Measurements from ENCODE around the gene ZNF541.

ZNF541 gene

GRCh38 chr19:47581605-47582319 is 8.8 kb upstream of the ZNF541 start:
- H3K27me3 ChIP-seq (ENCODE audit: control insufficient read depth in 1 of 2, insufficient read depth in 2 of 2, low read length in 2 of 2), result no peaks in the 10 kb centered on the region
- H3K27ac ChIP-seq (ENCODE audit: low read depth, low read length), result no peak overlapping the region

DNA sequence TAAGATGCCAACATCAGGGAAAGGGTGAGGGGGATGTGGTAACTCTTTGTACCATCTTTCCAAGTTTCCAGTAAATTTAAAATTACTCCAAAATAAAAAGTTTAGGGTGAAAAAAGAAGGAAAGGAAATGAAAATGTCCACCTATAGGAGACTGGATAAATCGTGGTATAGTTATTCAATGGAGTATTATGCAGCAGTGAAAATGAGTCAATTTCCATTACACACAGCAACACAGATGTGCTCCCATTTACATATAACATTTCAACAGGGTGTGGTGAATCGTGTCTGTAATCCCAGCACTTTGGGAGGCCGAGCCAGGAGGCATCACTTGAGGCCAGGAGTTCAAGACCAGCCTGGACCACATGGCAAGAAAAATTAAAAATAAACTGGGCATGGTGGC is 7.4 kb upstream of the ZNF541 start:
- H3K27me3 ChIP-seq (ENCODE audit: control insufficient read depth in 1 of 2, insufficient read depth in 2 of 2, low read length in 2 of 2), result no peaks in the 10 kb centered on the region
- H3K4me1 ChIP-seq (ENCODE audit: control insufficient read depth in 1 of 2, insufficient read depth in 2 of 2, low read length in 2 of 2), result peaks cover 0 to 11% of the 10 kb centered on the region in 2 donors

More at GRCh38 chr19:47581605-47582319, 8.8 kb upstream of the ZNF541 start:
- Histone ChIP-seq H3K36me3 (ENCODE audit: control insufficient read depth in 1 of 2, insufficient read depth in 2 of 2, low read length in 2 of 2) (no peaks in the 10 kb centered on the region), H3K4me3 (ENCODE audit: low read depth in 1 of 2, low read length in 2 of 2) (no peak overlapping the region), H3K9ac (ENCODE audit: low read depth in 1 of 2, low read length in 2 of 2) (no peak overlapping the region), H3K4me1 (ENCODE audit: control insufficient read depth in 1 of 2, insufficient read depth in 2 of 2, low read length in 2 of 2) (peaks cover 0 to 11% of the 10 kb centered on the region in 2 donors), H3K9me3 (ENCODE audit: control insufficient read depth in 1 of 2, low read length in 2 of 2) (peaks cover 8 to 9% of the 10 kb centered on the region in 2 donors)

DNA sequence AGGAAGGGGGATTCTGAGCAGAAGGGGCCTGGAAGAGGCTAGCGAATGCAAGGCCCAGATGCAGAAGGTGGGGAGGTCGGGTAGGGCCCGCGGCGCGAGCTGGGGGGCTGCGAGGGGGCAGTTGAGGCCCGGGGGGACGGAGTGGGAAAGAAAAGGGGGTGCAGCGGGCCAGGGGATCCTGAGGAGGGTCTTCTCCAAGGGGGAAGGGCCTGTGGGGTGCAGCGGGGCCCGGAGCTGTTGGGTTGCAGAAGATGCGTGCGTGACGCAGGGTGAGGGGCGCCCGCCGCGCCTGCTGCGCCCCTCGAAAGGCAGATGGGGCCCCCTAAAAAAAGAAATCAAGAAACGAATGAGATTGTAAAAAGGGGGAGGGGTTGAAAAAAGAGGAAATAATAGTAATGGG is 313 bp downstream of the ZNF541 start:
- H3K27me3 ChIP-seq (ENCODE audit: control insufficient read depth in 1 of 2, insufficient read depth in 2 of 2, low read length in 2 of 2), result no peaks in the 10 kb centered on the region
- H3K9me3 ChIP-seq (ENCODE audit: control insufficient read depth in 1 of 2, low read length in 2 of 2), result no peaks in the 10 kb centered on the region
- no peak overlapping the region for H3K27ac ChIP-seq (ENCODE audit: low read depth, low read length)
- H3K9ac ChIP-seq (ENCODE audit: low read depth in 1 of 2, low read length in 2 of 2), result no peak overlapping the region
- no peaks in the 10 kb centered on the region for H3K4me1 ChIP-seq (ENCODE audit: control insufficient read depth in 1 of 2, insufficient read depth in 2 of 2, low read length in 2 of 2)
- H3K36me3 ChIP-seq (ENCODE audit: control insufficient read depth in 1 of 2, insufficient read depth in 2 of 2, low read length in 2 of 2), result no peaks in the 10 kb centered on the region
- no peak overlapping the region for H3K4me3 ChIP-seq (ENCODE audit: low read depth in 1 of 2, low read length in 2 of 2)

More for the DNA sequence above, 7.4 kb upstream of the ZNF541 start:
- H3K9me3 ChIP-seq (ENCODE audit: control insufficient read depth in 1 of 2, low read length in 2 of 2), result no peaks in the 10 kb centered on the region
- no peaks in the 10 kb centered on the region for H3K36me3 ChIP-seq (ENCODE audit: control insufficient read depth in 1 of 2, insufficient read depth in 2 of 2, low read length in 2 of 2)
- no peak overlapping the region for H3K27ac ChIP-seq (ENCODE audit: low read depth, low read length)
- H3K4me3 ChIP-seq (ENCODE audit: low read depth in 1 of 2, low read length in 2 of 2), result no peak overlapping the region
- H3K9ac ChIP-seq (ENCODE audit: low read depth in 1 of 2, low read length in 2 of 2), result no peak overlapping the region

DNA sequence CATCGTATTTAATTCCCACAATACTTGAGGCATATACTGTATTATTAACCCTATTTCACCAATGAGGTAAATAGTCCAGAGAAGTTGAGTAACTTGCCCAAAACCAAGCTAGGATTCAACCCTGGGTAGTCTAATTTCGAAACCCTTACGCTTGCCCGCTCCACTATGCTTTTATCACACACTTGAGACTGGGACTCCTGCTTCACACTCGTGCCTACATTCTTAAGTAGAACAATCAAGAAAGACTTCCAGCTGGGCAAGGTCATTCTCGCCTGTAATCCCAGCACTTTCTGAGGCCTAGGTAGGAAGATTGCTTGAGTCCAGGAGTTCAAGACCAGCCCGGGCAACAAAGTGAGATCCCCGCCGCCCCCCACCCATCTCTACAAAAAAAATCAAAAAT is 3.6 kb downstream of the ZNF541 start:
- Histone ChIP-seq H3K9ac (ENCODE audit: low read depth in 1 of 2, low read length in 2 of 2) (no peak overlapping the region), H3K9me3 (ENCODE audit: control insufficient read depth in 1 of 2, low read length in 2 of 2) (no peaks in the 10 kb centered on the region), H3K27ac (ENCODE audit: low read depth, low read length) (no peak overlapping the region), H3K36me3 (ENCODE audit: control insufficient read depth in 1 of 2, insufficient read depth in 2 of 2, low read length in 2 of 2) (no peaks in the 10 kb centered on the region), H3K4me3 (ENCODE audit: low read depth in 1 of 2, low read length in 2 of 2) (no peak overlapping the region), H3K4me1 (ENCODE audit: control insufficient read depth in 1 of 2, insufficient read depth in 2 of 2, low read length in 2 of 2) (no peaks in the 10 kb centered on the region), H3K27me3 (ENCODE audit: control insufficient read depth in 1 of 2, insufficient read depth in 2 of 2, low read length in 2 of 2) (no peaks in the 10 kb centered on the region)

DNA sequence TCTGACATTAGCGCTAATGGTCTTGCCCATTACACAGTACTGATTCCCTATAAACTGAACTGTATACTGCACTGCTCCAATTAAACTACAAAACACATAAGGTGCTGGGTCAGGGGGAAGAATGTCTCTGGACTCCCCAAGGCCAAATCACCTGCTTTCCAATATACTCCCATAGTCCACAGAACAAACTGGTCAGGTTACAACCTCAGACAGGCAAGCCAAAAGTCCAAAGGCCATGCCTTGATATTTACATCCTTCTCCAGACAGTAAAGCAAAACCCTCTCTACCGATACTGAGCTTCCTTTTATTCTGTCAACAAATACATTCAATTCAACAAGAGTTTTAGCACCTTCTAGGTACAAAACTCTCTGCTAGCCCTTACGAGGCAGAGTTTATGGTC is 8.9 kb downstream of the ZNF541 start:
- Histone ChIP-seq H3K36me3 (ENCODE audit: control insufficient read depth in 1 of 2, insufficient read depth in 2 of 2, low read length in 2 of 2) (no peaks in the 10 kb centered on the region), H3K9me3 (ENCODE audit: control insufficient read depth in 1 of 2, low read length in 2 of 2) (no peaks in the 10 kb centered on the region), H3K27ac (ENCODE audit: low read depth, low read length) (no peak overlapping the region), H3K9ac (ENCODE audit: low read depth in 1 of 2, low read length in 2 of 2) (no peak overlapping the region), H3K27me3 (ENCODE audit: control insufficient read depth in 1 of 2, insufficient read depth in 2 of 2, low read length in 2 of 2) (no peaks in the 10 kb centered on the region), H3K4me3 (ENCODE audit: low read depth in 1 of 2, low read length in 2 of 2) (peak overlapping the region in 1 of 2 donors; percentile 30), H3K4me1 (ENCODE audit: control insufficient read depth in 1 of 2, insufficient read depth in 2 of 2, low read length in 2 of 2) (peaks cover 0 to 7% of the 10 kb centered on the region in 2 donors)

- Histone ChIP-seq H3K36me3 (ENCODE audit: control insufficient read depth in 1 of 2, insufficient read depth in 2 of 2, low read length in 2 of 2) (no peaks in the 10 kb centered on the region), H3K9me3 (ENCODE audit: control insufficient read depth in 1 of 2, low read length in 2 of 2) (no peaks in the 10 kb centered on the region), H3K4me3 (ENCODE audit: low read depth in 1 of 2, low read length in 2 of 2) (no peak overlapping the region), H3K27ac (ENCODE audit: low read depth, low read length) (no peak overlapping the region), H3K9ac (ENCODE audit: low read depth in 1 of 2, low read length in 2 of 2) (no peak overlapping the region), H3K4me1 (ENCODE audit: control insufficient read depth in 1 of 2, insufficient read depth in 2 of 2, low read length in 2 of 2) (peaks cover 0 to 7% of the 10 kb centered on the region in 2 donors), H3K27me3 (ENCODE audit: control insufficient read depth in 1 of 2, insufficient read depth in 2 of 2, low read length in 2 of 2) (no peaks in the 10 kb centered on the region)
Measured at GRCh38 chr19:47561440-47562057, 11.4 kb downstream of the ZNF541 start.

- H3K36me3 ChIP-seq (ENCODE audit: control insufficient read depth in 1 of 2, insufficient read depth in 2 of 2, low read length in 2 of 2), result no peaks in the 10 kb centered on the region
- H3K4me1 ChIP-seq (ENCODE audit: control insufficient read depth in 1 of 2, insufficient read depth in 2 of 2, low read length in 2 of 2), result peaks cover 0 to 7% of the 10 kb centered on the region in 2 donors
- H3K27ac ChIP-seq (ENCODE audit: low read depth, low read length), result no peak overlapping the region
- H3K9me3 ChIP-seq (ENCODE audit: control insufficient read depth in 1 of 2, low read length in 2 of 2), result no peaks in the 10 kb centered on the region
- H3K9ac ChIP-seq (ENCODE audit: low read depth in 1 of 2, low read length in 2 of 2), result no peak overlapping the region
- H3K27me3 ChIP-seq (ENCODE audit: control insufficient read depth in 1 of 2, insufficient read depth in 2 of 2, low read length in 2 of 2), result no peaks in the 10 kb centered on the region
- H3K4me3 ChIP-seq (ENCODE audit: low read depth in 1 of 2, low read length in 2 of 2), result no peak overlapping the region
Measured at GRCh38 chr19:47560999-47561398, 11.9 kb downstream of the ZNF541 start.

DNA sequence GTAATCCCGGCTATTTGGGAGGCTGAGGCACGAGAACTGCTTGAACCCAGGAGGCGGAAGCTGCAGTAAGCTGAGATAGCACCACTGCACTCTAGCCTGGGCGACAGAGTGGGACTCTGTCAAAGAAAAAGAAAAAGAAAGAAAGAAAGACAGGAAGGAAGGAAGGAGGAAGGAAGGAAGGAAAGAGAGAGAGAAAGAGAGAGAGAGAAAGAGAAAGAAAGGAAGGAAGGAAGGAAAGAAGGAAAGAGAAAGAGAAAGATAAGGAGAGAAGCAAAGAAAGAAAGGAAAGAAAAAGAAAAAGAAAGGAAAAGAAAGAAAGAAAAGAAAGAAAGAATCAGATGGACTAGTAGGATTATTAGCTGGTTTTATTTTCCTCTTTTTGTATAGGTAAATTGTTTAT is 22.8 kb downstream of the ZNF541 start:
- Histone ChIP-seq H3K4me1 (ENCODE audit: control insufficient read depth in 1 of 2, insufficient read depth in 2 of 2, low read length in 2 of 2) (no peaks in the 10 kb centered on the region), H3K9ac (ENCODE audit: low read depth in 1 of 2, low read length in 2 of 2) (no peak overlapping the region), H3K4me3 (ENCODE audit: low read depth in 1 of 2, low read length in 2 of 2) (no peak overlapping the region), H3K9me3 (ENCODE audit: control insufficient read depth in 1 of 2, low read length in 2 of 2) (no peaks in the 10 kb centered on the region), H3K27ac (ENCODE audit: low read depth, low read length) (no peak overlapping the region), H3K27me3 (ENCODE audit: control insufficient read depth in 1 of 2, insufficient read depth in 2 of 2, low read length in 2 of 2) (peaks cover 4 to 6% of the 10 kb centered on the region in 2 donors), H3K36me3 (ENCODE audit: control insufficient read depth in 1 of 2, insufficient read depth in 2 of 2, low read length in 2 of 2) (no peaks in the 10 kb centered on the region)

GRCh38 chr19:47549261-47549862 is 23.6 kb downstream of the ZNF541 start:
- no peaks in the 10 kb centered on the region for H3K4me1 ChIP-seq (ENCODE audit: control insufficient read depth in 1 of 2, insufficient read depth in 2 of 2, low read length in 2 of 2)

DNA sequence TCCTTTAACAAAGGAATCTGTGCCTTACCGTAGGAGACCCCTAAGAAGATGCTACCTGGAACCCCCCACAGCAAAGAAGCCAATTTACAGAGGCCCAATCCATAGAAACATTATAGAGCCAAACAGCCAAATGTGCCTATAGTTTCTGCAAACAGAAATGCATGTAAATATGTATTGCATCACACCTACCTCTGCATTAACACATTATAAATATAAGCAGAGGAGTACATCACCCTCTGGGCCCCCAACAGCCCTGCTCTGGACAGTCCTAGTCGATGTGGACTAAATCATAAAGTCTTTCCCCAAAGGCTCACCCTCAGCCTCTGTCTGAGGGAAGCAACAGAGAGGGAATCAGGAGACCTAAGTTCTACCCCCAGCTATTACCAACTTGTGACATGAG is 25.7 kb downstream of the ZNF541 start:
- H3K27ac ChIP-seq (ENCODE audit: low read depth, low read length), result no peak overlapping the region
- no peaks in the 10 kb centered on the region for H3K9me3 ChIP-seq (ENCODE audit: control insufficient read depth in 1 of 2, low read length in 2 of 2)
- no peaks in the 10 kb centered on the region for H3K36me3 ChIP-seq (ENCODE audit: control insufficient read depth in 1 of 2, insufficient read depth in 2 of 2, low read length in 2 of 2)
- no peaks in the 10 kb centered on the region for H3K4me1 ChIP-seq (ENCODE audit: control insufficient read depth in 1 of 2, insufficient read depth in 2 of 2, low read length in 2 of 2)
- H3K27me3 ChIP-seq (ENCODE audit: control insufficient read depth in 1 of 2, insufficient read depth in 2 of 2, low read length in 2 of 2), result peaks cover 9 to 14% of the 10 kb centered on the region in 2 donors
- no peak overlapping the region for H3K4me3 ChIP-seq (ENCODE audit: low read depth in 1 of 2, low read length in 2 of 2)
- H3K9ac ChIP-seq (ENCODE audit: low read depth in 1 of 2, low read length in 2 of 2), result no peak overlapping the region

More at GRCh38 chr19:47549261-47549862, 23.6 kb downstream of the ZNF541 start:
- Histone ChIP-seq H3K9ac (ENCODE audit: low read depth in 1 of 2, low read length in 2 of 2) (no peak overlapping the region), H3K36me3 (ENCODE audit: control insufficient read depth in 1 of 2, insufficient read depth in 2 of 2, low read length in 2 of 2) (no peaks in the 10 kb centered on the region), H3K27ac (ENCODE audit: low read depth, low read length) (no peak overlapping the region), H3K27me3 (ENCODE audit: control insufficient read depth in 1 of 2, insufficient read depth in 2 of 2, low read length in 2 of 2) (peaks cover 9 to 11% of the 10 kb centered on the region in 2 donors), H3K4me3 (ENCODE audit: low read depth in 1 of 2, low read length in 2 of 2) (no peak overlapping the region), H3K9me3 (ENCODE audit: control insufficient read depth in 1 of 2, low read length in 2 of 2) (no peaks in the 10 kb centered on the region)

All from duodenal mucosa (tissue), 2 donors.